GM21526 (cell line): ENCODE results near the gene RALGAPA2.

Source experiments
- ATAC-seq: cut with Tn5 transposase; IDR thresholded peaks from one replicate; pipeline ENCODE4 v1.9.1; 2021; ENCODE audit warnings: moderate library complexity; ENCODE audit not compliant: unreplicated experiment, low FRiP score

Gene RALGAPA2

GRCh38 chr20:20482453-20482852 is 230.0 kb downstream of the RALGAPA2 start:
- ATAC-seq: no peak

GRCh38 chr20:20480689-20481088 is 231.8 kb downstream of the RALGAPA2 start:
- ATAC-seq: no peak

GRCh38 chr20:20480126-20480525 is 232.3 kb downstream of the RALGAPA2 start:
- ATAC-seq: no peak

- ATAC-seq: no peak
Observed at GRCh38 chr20:20477444-20478041, 234.9 kb downstream of the RALGAPA2 start.

GRCh38 chr20:20476504-20476903 is 235.9 kb downstream of the RALGAPA2 start:
- no peak for ATAC-seq

GRCh38 chr20:20473657-20474056 is 238.8 kb downstream of the RALGAPA2 start:
- no peak for ATAC-seq

- ATAC-seq: no peak
Observed at GRCh38 chr20:20472684-20473274, 239.7 kb downstream of the RALGAPA2 start.

- peak; percentile 87 for ATAC-seq
Observed at GRCh38 chr20:20466341-20466879, 246.0 kb downstream of the RALGAPA2 start.

GRCh38 chr20:20465252-20465651 is 247.2 kb downstream of the RALGAPA2 start:
- no peak for ATAC-seq

GRCh38 chr20:20463933-20464374 is 248.5 kb downstream of the RALGAPA2 start:
- ATAC-seq: no peak

GRCh38 chr20:20462185-20462584 is 250.3 kb downstream of the RALGAPA2 start:
- no peak for ATAC-seq

- ATAC-seq: no peak
Observed at GRCh38 chr20:20461551-20461950, 250.9 kb downstream of the RALGAPA2 start.

GRCh38 chr20:20459726-20460125 is 252.7 kb downstream of the RALGAPA2 start:
- ATAC-seq: no peak

GRCh38 chr20:20457392-20458126 is 254.9 kb downstream of the RALGAPA2 start:
- ATAC-seq: no peak

- no peak for ATAC-seq
Observed at GRCh38 chr20:20456741-20457140, 255.7 kb downstream of the RALGAPA2 start.

- ATAC-seq: no peak
Observed at GRCh38 chr20:20455926-20456325, 256.5 kb downstream of the RALGAPA2 start.

GRCh38 chr20:20454850-20455627 is 257.4 kb downstream of the RALGAPA2 start:
- ATAC-seq: no peak

GRCh38 chr20:20454367-20454766 is 258.1 kb downstream of the RALGAPA2 start:
- no peak for ATAC-seq

GRCh38 chr20:20452254-20452676 is 260.2 kb downstream of the RALGAPA2 start:
- peak; percentile 87 for ATAC-seq

GRCh38 chr20:20450521-20450920 is 261.9 kb downstream of the RALGAPA2 start:
- ATAC-seq: no peak

- no peak for ATAC-seq
Observed at GRCh38 chr20:20448881-20449280, 263.6 kb downstream of the RALGAPA2 start.
